HG03097 (cell line): Measurements from ENCODE around the gene CHKA.

ENCODE experiments used
- ATAC-seq: cut with Tn5 transposase; IDR thresholded peaks from one replicate; pipeline ENCODE4 v1.9.1; 2021; ENCODE audit not compliant: unreplicated experiment, low FRiP score

CHKA gene

GRCh38 chr11:68143310-68143689, 22.1 kb upstream of the CHKA start:
- no peak for ATAC-seq

GRCh38 chr11:68142441-68143309, 21.5 kb upstream of the CHKA start:
- ATAC-seq = no peak

GRCh38 chr11:68142028-68142412, 20.8 kb upstream of the CHKA start:
- no peak for ATAC-seq

- ATAC-seq = no peak
Measured at GRCh38 chr11:68141246-68142027, 20.2 kb upstream of the CHKA start.

- ATAC-seq = no peak
Measured at GRCh38 chr11:68140496-68141245, 19.5 kb upstream of the CHKA start.

- no peak for ATAC-seq
Measured at GRCh38 chr11:68138237-68138636, 17.0 kb upstream of the CHKA start.

- no peak for ATAC-seq
Measured at GRCh38 chr11:68137833-68138232, 16.6 kb upstream of the CHKA start.

- no peak for ATAC-seq
Measured at GRCh38 chr11:68136866-68137265, 15.7 kb upstream of the CHKA start.

- ATAC-seq = no peak
Measured at GRCh38 chr11:68135161-68135560, 14.0 kb upstream of the CHKA start.

GRCh38 chr11:68133761-68134160, 12.6 kb upstream of the CHKA start:
- no peak for ATAC-seq

GRCh38 chr11:68130121-68130520, 8.9 kb upstream of the CHKA start:
- no peak for ATAC-seq

GRCh38 chr11:68128682-68129327, 7.6 kb upstream of the CHKA start:
- no peak for ATAC-seq

GRCh38 chr11:68127714-68128681, 6.8 kb upstream of the CHKA start:
- ATAC-seq = no peak

GRCh38 chr11:68125164-68125563, 4.0 kb upstream of the CHKA start:
- ATAC-seq = no peak

GRCh38 chr11:68122936-68123539, 1.9 kb upstream of the CHKA start:
- ATAC-seq = no peak

GRCh38 chr11:68120273-68121066, 718 bp downstream of the CHKA start:
- peak; percentile 11 for ATAC-seq

GRCh38 chr11:68118706-68119448, 2.3 kb downstream of the CHKA start:
- no peak for ATAC-seq
